GM18519 (cell line): Measurements from ENCODE around the gene PLD1.

Source experiments
- ATAC-seq: cut with Tn5 transposase; IDR thresholded peaks from one replicate; pipeline ENCODE4 v1.9.1; 2021; ENCODE audit warnings: mild to moderate bottlenecking, moderate library complexity; ENCODE audit not compliant: unreplicated experiment, low FRiP score

PLD1 gene

DNA sequence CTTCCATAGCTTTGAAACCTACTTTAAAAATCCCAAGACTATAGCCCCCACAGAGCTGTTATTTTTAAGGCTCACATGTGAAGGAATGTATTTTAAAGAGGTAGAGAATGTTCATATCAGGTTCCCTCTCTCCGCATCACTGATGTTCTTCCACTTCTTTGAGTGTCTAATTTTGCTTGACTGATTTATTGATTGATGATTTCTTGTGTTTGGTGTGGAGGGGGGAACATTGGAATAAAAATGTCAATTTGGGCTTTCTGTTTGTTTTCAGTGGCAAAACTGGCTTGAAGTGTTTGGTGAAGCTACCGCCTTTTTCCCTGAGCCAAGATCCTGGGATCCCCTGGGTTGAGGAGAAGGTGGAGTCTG lies 30.1 kb upstream of the PLD1 start:
- no peak for ATAC-seq

DNA sequence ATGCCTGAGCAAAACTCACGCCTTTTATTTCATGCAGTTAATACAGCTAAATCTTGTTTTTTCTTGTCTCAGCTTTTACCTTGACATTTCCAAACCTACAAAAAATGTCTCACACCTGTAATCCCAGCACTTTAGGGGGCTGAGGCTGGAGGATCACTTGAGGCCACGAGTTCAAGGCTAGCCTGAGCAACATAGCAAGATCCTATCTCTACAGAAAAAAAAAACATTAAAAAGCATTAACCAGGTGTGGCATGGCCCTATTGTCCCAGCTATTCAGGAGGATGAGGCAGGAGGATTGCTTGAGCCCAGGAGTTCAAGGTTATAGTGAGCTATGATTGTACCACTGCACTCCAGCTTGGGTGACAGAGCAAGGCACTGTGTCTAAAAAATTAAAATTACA lies 29.0 kb upstream of the PLD1 start:
- ATAC-seq, result no peak

GRCh38 chr3:171838218-171838720 lies 28.0 kb upstream of the PLD1 start:
- ATAC-seq, result no peak

- ATAC-seq, result no peak
Measured at GRCh38 chr3:171837698-171838097, 27.4 kb upstream of the PLD1 start.

DNA sequence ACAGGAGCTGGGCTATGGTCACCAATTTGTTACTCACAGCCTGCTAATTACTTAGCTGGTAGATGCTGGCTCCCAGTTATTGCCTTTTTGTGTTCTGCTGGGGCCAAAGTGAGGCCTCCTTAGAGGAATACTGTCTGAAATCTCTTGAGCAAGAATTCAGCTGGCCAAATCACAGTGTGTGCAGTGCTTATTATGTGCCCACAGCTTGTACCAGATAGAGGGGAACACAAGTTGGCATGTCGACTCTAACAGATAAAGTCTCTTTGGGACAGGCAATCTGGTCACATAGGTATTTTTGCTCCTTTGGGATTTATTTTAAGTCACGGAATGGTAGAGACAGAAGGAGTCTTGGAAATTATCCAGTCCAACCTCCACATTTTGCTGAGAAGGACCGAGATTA lies 26.6 kb upstream of the PLD1 start:
- no peak for ATAC-seq

- no peak for ATAC-seq
Measured at GRCh38 chr3:171835613-171836012, 25.3 kb upstream of the PLD1 start.

GRCh38 chr3:171835116-171835515 lies 24.8 kb upstream of the PLD1 start:
- ATAC-seq, result no peak

DNA sequence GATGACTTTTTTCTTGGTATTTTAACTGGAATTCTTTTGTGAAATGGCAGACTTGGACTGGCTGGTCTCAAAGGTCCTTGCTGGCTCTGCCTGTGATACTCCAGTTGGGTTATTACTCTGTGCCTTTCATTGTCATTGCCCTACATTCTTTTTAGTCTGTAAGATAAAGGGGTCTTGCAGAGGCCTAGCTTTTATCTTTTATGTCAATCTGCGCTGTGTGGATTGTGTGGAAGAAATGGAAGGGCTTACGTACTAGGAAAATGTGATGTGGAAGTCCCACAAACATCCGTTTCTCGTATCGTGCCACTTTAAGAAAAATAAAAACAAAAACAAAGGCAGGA lies 24.1 kb upstream of the PLD1 start:
- no peak for ATAC-seq

GRCh38 chr3:171833789-171834460 lies 23.6 kb upstream of the PLD1 start:
- ATAC-seq, result peak; percentile 59

DNA sequence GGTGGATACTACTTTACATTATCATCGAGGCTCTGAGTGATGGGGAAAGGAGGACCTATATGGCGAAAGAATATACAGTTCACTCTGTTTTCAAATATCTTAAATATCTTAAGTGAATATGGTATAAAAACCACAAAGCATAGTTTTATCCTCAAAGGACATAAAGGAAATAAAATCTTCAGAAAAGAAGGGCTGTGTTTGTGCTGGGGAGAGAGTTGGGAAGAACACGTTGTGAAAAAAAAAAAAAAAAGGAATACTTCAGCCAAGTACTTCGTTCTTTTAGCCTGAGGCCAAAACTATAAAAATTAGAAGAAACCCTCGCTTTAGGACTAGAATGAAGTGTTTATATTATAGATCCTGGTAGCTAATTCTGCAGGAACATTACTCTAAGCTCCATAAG lies 22.7 kb upstream of the PLD1 start:
- ATAC-seq, result no peak

DNA sequence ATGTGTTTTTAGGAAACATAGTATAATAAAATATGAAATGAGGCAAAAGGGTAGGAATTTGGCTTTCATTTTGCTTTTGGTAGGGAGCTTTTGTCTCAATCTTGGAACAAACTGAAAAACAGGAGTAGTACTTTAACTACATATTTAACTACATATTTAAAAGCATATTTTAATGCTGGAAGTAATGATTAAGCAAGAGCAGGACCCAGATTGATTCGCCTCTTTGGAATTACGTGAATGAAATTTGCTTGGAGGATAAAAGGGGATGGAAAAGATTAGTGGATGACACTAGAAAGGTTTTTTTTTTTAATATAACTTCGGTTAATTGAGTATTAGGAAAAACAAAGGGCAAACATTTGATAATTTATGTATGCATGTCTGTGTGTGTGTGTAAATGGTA lies 21.7 kb upstream of the PLD1 start:
- ATAC-seq, result no peak

- no peak for ATAC-seq
Measured at GRCh38 chr3:171830518-171830875, 20.2 kb upstream of the PLD1 start.

DNA sequence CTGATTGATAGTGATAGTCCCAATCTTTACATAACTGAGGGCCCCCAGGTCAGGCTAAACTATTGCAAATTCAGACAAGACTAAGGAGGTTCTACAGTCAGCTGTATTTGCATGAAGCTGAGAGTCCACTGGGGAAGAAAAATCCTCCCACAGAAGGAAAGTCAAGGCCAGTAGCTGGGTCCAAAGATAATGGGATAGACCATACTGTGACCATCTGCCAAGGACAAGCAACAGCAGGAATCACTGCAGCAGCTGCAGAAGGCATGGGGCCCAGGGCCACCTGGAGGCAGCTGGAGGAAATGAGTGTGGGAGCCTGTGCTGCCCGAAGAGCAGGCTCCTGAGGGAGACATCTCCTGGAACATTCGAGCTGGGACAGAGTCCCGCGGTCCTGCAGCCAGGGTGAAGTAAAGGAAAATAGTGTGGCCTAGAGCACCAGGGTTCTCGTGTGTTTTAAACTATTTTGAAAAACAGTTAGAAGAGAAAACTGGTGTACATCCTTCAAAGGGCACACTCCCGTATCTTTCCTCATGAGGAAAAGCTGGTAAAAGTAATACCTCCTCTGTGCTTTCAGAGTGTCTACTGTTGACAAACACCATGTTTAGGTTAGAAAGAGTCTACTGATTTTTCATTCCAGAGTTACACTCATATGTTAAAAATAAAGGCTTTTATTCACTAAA lies 19.7 kb upstream of the PLD1 start:
- no peak for ATAC-seq

GRCh38 chr3:171828902-171829770 lies 18.9 kb upstream of the PLD1 start:
- ATAC-seq, result no peak

DNA sequence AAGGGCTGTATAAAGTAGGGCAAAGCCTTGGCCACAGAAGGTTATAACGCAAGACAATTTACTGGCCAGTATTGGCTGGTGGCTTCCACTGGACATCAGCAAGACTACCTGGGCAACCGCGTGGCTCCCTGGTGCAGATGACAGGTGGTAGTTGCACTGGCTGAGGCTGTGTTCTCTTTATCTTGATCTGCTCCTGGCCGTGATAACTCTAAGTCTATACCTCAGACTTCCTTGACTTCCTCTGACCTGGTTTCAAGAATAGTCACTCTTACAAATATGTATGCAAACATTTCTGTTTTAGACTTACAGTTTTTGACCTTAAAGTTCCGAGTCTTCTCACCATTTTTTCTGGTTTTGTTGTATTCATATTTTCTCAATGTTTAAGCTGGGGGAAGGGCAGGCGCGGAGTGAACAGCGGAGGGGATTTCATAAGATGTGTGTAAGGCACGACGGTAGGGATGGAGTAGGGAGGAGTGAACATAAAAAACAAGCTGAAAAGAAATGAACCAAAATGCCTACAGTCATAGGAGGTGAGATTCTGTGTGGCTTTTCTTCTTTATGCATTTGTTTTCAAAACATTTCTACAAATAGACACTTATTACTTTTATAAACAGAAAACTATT lies 17.7 kb upstream of the PLD1 start:
- ATAC-seq, result no peak

GRCh38 chr3:171827385-171827784 lies 17.1 kb upstream of the PLD1 start:
- ATAC-seq, result no peak

DNA sequence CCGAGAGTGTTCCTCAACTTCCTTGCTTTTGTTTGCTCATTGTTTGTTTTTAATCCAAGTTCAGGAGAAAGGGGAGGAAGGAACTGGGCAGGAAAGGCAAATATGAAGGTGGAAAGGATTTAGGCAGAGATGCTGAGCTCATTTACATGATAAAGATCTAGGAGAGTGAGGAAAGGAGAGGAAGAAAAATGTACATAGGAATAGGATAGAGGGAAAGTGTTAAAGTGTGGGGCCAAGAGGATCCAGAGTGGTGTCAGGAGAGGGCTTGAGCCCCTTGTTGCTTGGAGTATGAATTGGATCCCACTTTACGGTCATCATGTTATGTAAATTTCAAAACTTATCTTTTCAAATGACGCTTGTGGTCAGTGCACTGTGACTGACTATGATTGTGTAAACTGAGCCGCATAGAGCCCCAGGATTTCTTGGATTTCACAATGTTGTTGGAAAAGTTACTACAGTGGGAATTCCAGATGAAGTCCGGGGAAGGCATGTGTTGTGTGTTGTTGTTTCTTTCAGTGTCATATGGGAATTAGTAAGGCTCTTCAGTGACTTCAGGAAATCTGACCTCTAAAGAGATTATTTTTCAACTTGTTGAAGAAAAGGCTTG lies 15.0 kb upstream of the PLD1 start:
- no peak for ATAC-seq

DNA sequence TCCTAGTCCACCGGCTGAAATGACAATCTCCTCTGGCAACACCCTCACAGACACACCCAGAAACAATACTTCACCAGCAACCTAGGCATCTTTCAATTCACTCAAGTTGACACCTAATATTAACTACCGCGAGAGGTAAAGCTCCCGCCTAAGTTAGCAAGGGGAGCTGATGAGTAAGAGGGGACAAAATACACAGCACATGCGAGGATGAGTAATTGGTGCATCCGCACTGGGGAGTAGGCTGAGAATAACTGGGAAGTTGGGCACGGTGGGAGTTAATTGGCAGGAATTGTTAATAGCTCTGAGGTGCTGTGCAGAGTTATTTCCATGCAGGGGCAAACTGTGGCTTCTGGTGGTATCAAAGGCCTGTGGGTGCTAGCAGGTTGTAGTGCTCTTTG lies 14.5 kb upstream of the PLD1 start:
- ATAC-seq, result no peak

- no peak for ATAC-seq
Measured at GRCh38 chr3:171824116-171824515, 13.8 kb upstream of the PLD1 start.

GRCh38 chr3:171822431-171823106 lies 12.3 kb upstream of the PLD1 start:
- no peak for ATAC-seq
